ENCODE measurements around the gene TMEM164. TPM values are rescaled to one million over a fixed set of nuclear protein-coding genes. Genes with fewer than 3 reads are reported as not detected.
A peak's percentile ranks its signal among the peaks of the same experiment; 100 is the strongest.
"Not testable (repeated sequence)": the region's sequence is repeated elsewhere in the genome, so short reads cannot be mapped to it uniquely, and the experiment has no call there.

TMEM164 gene
- total RNA-seq: 53.6 TPM
- long read RNA-seq, partial matches to known transcripts: 2 of 15 reads
- long read RNA-seq, other reads (novel, unspliced or antisense): 13 of 15 reads

GRCh38 chrX:110002300-110003166 lies at the start of gene TMEM164:
TMEM164 (plus strand) TSS chrX:110003114; CDS start chrX:110003775, 661 bp downstream.
- intact Hi-C loops (cut with DNase I): loop anchor here (5.0 to 10.0 kb wide), 3 partner anchors 45 to 142 kb away; no protein-coding TSS in a partner anchor
- ATAC-seq: peak; percentile 95
- DNase-seq (ENCODE audit: missing footprints): peak; percentile 93

- DNase-seq (ENCODE audit: missing footprints) (no peak), ATAC-seq (no peak)
- intact Hi-C loops (cut with DNase I): no loop called here
Measured at GRCh38 chrX:109954333-109954732, 48.6 kb upstream of the TMEM164 start.

DNA sequence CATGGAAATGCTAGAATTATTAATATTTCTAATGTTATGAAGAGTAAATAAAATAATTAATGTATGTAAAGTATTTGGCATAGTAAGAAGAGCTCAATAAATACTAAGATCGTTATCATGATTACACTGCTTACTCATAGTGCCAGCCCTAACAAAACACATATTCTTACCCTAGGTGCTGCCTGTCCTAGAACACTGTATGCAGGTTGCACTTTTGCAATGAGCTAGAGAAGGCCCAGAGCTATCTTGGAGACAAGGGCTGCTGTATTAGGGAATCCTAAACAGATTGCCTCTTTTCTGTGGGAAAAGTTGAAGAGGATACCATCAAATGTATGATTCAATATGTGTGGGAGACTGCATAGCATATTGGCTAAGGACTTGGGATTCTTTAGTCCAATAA lies 48.0 kb upstream of the TMEM164 start:
- no peak for DNase-seq (ENCODE audit: missing footprints)
- intact Hi-C loops (cut with DNase I): no loop called here
- no peak for ATAC-seq

DNA sequence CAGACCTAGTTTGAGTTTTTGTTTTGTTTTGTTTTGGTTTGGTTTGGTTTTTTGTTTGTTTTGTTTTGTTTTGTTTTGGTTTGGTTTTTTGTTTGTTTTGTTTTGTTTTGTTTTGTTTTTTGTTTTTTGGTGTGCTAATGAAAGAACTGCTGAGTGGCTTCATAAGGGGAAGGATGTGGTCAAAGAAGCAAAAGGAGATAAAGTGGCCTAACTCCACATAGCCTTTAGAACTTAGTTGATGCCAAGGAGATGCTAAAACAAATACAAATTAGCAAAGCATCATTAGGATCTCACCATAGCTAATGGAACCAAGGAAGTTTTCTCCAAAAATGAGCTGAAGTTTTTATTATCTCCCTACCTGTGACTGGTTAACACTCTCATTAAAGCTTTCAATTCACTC lies 44.6 kb upstream of the TMEM164 start:
- intact Hi-C loops (cut with DNase I): no loop called here
- DNase-seq (ENCODE audit: missing footprints) (no peak), ATAC-seq (no peak)

- intact Hi-C loops (cut with DNase I): no loop called here
- DNase-seq (ENCODE audit: missing footprints) (no peak), ATAC-seq (no peak)
Measured at GRCh38 chrX:109959356-109959871, 43.5 kb upstream of the TMEM164 start.

- intact Hi-C loops (cut with DNase I): no loop called here
- ATAC-seq: no peak
- no peak for DNase-seq (ENCODE audit: missing footprints)
Measured at GRCh38 chrX:109964390-109964789, 38.5 kb upstream of the TMEM164 start.

- intact Hi-C loops (cut with DNase I): no loop called here
- no peak for ATAC-seq
- DNase-seq (ENCODE audit: missing footprints): no peak
Measured at GRCh38 chrX:109966246-109966645, 36.7 kb upstream of the TMEM164 start.

- intact Hi-C loops (cut with DNase I): no loop called here
- DNase-seq (ENCODE audit: missing footprints) (no peak), ATAC-seq (no peak)
Measured at GRCh38 chrX:109967156-109967555, 35.8 kb upstream of the TMEM164 start.

DNA sequence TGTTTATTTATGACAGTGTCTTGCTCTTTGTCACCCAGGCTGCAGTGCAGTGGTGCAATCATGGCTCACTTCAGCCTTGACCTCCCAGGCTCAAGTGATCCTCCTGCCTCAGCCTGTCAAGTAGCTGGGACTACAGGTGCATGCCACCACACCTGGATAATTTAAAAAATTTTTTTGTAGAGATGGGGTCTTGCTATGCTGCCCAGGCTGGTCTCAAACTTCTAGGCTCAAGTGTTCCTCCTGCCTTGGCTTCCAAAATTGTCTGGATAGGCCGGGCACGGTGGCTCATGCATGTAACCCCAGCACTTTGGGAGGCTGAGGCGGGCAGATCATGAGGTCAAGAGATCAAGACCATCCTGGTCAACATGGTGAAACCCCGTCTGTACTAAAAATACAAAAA lies 32.1 kb upstream of the TMEM164 start:
- intact Hi-C loops (cut with DNase I); DNase-seq (ENCODE audit: missing footprints); ATAC-seq: not testable (repeated sequence)

- intact Hi-C loops (cut with DNase I): no loop called here
Measured at GRCh38 chrX:109974906-109975655, 27.8 kb upstream of the TMEM164 start.

DNA sequence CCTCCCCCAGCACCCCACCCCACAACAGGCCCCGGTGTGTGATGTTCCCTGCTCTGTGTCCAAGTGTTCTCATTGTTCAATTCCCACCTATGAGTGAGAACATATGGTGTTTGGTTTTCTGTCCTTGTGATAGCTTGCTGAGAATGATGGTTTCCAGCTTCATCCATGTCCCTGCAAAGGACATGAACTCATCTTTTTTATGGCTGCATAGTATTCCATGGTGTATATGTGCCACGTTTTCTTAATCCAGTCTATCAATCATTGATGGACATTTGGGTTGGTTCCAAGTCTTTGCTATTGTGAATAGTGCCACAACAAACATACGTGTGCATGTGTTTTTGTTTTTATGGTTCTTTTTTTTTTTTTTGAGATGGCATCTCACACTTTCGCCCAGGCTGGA lies 17.7 kb upstream of the TMEM164 start:
- intact Hi-C loops (cut with DNase I); ATAC-seq; DNase-seq (ENCODE audit: missing footprints): not testable (repeated sequence)

More at GRCh38 chrX:109974906-109975655, 27.8 kb upstream of the TMEM164 start:
- no peak for DNase-seq (ENCODE audit: missing footprints)
- ATAC-seq: no peak

GRCh38 chrX:109987884-109988283 lies 15.0 kb upstream of the TMEM164 start:
- ATAC-seq (peak; percentile 80), DNase-seq (ENCODE audit: missing footprints) (no peak)
- intact Hi-C loops (cut with DNase I): no loop called here

GRCh38 chrX:109990582-109991276 lies 12.2 kb upstream of the TMEM164 start:
- intact Hi-C loops (cut with DNase I): no loop called here
- no peak for DNase-seq (ENCODE audit: missing footprints)

DNA sequence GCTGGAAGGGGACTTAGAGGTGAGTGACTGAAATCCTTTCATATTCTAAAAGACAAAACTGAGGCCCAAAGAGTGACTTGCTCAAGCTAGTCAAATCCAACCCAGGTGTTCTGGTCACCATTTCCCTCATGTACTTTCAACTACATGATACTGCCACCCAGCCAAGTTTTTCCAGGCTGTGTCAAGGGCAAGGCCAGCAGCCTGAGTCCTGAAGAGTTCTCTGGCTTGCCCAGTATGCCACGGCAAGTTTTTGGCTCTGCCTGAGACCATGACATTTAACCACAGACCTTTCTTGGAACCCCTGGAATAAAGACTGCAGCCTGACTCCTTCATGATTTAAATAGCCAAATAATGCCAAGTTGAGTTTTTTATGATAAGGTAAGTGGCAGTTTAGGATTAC lies 10.7 kb upstream of the TMEM164 start:
- DNase-seq (ENCODE audit: missing footprints) (no peak), ATAC-seq (no peak)
- intact Hi-C loops (cut with DNase I): no loop called here

More at GRCh38 chrX:109990582-109991276, 12.2 kb upstream of the TMEM164 start:
- ATAC-seq: no peak

DNA sequence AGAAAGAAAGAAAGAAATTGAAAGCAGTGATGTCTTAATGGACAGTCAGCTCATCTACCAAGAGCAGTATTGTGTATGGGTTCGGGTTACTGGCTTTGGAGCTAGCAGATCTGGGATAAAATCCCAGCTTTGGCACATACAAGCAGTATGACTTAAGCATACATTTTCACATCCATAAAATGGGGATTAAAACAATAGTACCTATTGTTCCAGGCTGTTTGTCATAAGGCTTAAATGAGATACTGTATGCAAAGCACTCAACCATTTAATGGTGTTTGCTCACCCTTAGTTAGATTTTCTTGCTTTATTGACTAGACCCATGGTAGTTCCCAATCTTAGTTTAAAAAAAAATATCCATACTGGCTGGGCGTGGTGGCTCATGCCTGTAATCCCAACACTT lies 7.8 kb upstream of the TMEM164 start:
- intact Hi-C loops (cut with DNase I): no loop called here
- DNase-seq (ENCODE audit: missing footprints) (no peak), ATAC-seq (no peak)

- intact Hi-C loops (cut with DNase I): no loop called here
- no peak for ATAC-seq
Measured at GRCh38 chrX:109997786-109998452, 5.0 kb upstream of the TMEM164 start.

GRCh38 chrX:110000000-110000399 lies 2.9 kb upstream of the TMEM164 start:
- intact Hi-C loops (cut with DNase I): loop anchor here (5.0 to 10.0 kb wide), 3 partner anchors 47 to 145 kb away; no protein-coding TSS in a partner anchor
- DNase-seq (ENCODE audit: missing footprints) (no peak), ATAC-seq (no peak)

More at GRCh38 chrX:109997786-109998452, 5.0 kb upstream of the TMEM164 start:
- DNase-seq (ENCODE audit: missing footprints): no peak

All from Right ventricle myocardium inferior (tissue), 1 donor.